HepG2 (cell line): ENCODE data around the gene SLC5A3. TPM values are rescaled to one million over a fixed set of nuclear protein-coding genes. Genes with fewer than 3 reads are reported as not detected.

Experiments
- ARHGAP35 ChIP-seq: sonication (generic); formaldehyde crosslinking; IDR thresholded peaks from 2 replicates; pipeline ENCODE4 v1.9.0; 2022; ENCODE audit warnings: mild to moderate bottlenecking, inconsistent platforms, moderate library complexity, missing genetic modification reagents, borderline replicate concordance
- CCDC6 ChIP-seq: sonication (generic); formaldehyde crosslinking; IDR thresholded peaks from 2 replicates; pipeline ENCODE4 v1.8.1; 2022; ENCODE audit warnings: mild to moderate bottlenecking, missing genetic modification reagents, moderate library complexity
- CTCF ChIP-seq: sonication (generic); formaldehyde crosslinking; IDR thresholded peaks from 2 replicates; pipeline ENCODE4 v1.5.0; 2020; ENCODE audit warnings: mild to moderate bottlenecking, missing genetic modification reagents, moderate library complexity
- DMAP1 ChIP-seq: IDR thresholded peaks from 2 replicates; pipeline ENCODE4 v1.6.1; 2016
- GMEB1 ChIP-seq: sonication (generic); formaldehyde crosslinking; IDR thresholded peaks from 2 replicates; pipeline ENCODE4 v1.5.1; 2020; ENCODE audit warnings: missing genetic modification reagents, mild to moderate bottlenecking, borderline replicate concordance
- HNRNPL ChIP-seq: fragments of 200-400 bp; formaldehyde crosslinking; IDR thresholded peaks from 2 replicates; pipeline ENCODE4 v1.6.1; 2017; ENCODE audit warnings: mild to moderate bottlenecking, low read depth, low read length
- NFKB2 ChIP-seq: sonication (generic); formaldehyde crosslinking; IDR thresholded peaks from 2 replicates; pipeline ENCODE4 v1.4.0; 2020; ENCODE audit warnings: missing genetic modification reagents, borderline replicate concordance
- NFYB ChIP-seq: sonication (generic); formaldehyde crosslinking; IDR thresholded peaks from 2 replicates; pipeline ENCODE4 v1.4.0; 2020; ENCODE audit warnings: missing genetic modification reagents
- PHF21A ChIP-seq: sonication (generic); formaldehyde crosslinking; IDR thresholded peaks from 2 replicates; pipeline ENCODE4 v1.5.0; 2020; ENCODE audit warnings: mild to moderate bottlenecking, missing genetic modification reagents
- PHF5A ChIP-seq: IDR thresholded peaks from one replicate; pipeline ENCODE4 v1.6.1; 2018; ENCODE audit warnings: low read depth, missing genetic modification reagents; ENCODE audit not compliant: unreplicated experiment
- RFX3 ChIP-seq: IDR thresholded peaks from 2 replicates; pipeline ENCODE4 v1.6.1; 2016; ENCODE audit warnings: missing biosample characterization, missing genetic modification reagents
- SP2 ChIP-seq: sonication (generic); formaldehyde crosslinking; IDR thresholded peaks from 2 replicates; pipeline ENCODE4 v1.5.1; 2020; ENCODE audit warnings: mild to moderate bottlenecking, missing genetic modification reagents
- SRSF4 ChIP-seq: fragments of 200-400 bp; formaldehyde crosslinking; IDR thresholded peaks from one replicate; pipeline ENCODE4 v1.6.1; 2018; ENCODE audit warnings: mild to moderate bottlenecking, low read depth, low read length, moderate library complexity; ENCODE audit not compliant: poor library complexity, severe bottlenecking
- STAG1 ChIP-seq: sonication (generic); formaldehyde crosslinking; IDR thresholded peaks from 2 replicates; pipeline ENCODE4 v1.4.0; 2020; ENCODE audit warnings: missing genetic modification reagents
- ZFP36L1 ChIP-seq: sonication (generic); formaldehyde crosslinking; IDR thresholded peaks from 2 replicates; pipeline ENCODE4 v1.8.0; 2022; ENCODE audit warnings: mild to moderate bottlenecking, missing genetic modification reagents, moderate library complexity
- ZNF232 ChIP-seq: sonication (generic); formaldehyde crosslinking; IDR thresholded peaks from 2 replicates; pipeline ENCODE4 v1.4.0; 2020; ENCODE audit warnings: missing genetic modification reagents, borderline replicate concordance
- ZNF335 ChIP-seq: sonication (generic); formaldehyde crosslinking; IDR thresholded peaks from 2 replicates; pipeline ENCODE4 v1.4.0; 2020; ENCODE audit warnings: missing genetic modification reagents
- ZNF362 ChIP-seq: sonication (generic); formaldehyde crosslinking; IDR thresholded peaks from 2 replicates; pipeline ENCODE4 v1.4.0; 2020; ENCODE audit warnings: missing genetic modification reagents, mild to moderate bottlenecking, borderline replicate concordance
- ZNF609 ChIP-seq: sonication (generic); formaldehyde crosslinking; IDR thresholded peaks from 2 replicates; pipeline ENCODE4 v1.4.0; 2020; ENCODE audit warnings: mild to moderate bottlenecking, missing genetic modification reagents, borderline replicate concordance
- ZSCAN22 ChIP-seq: sonication (generic); formaldehyde crosslinking; IDR thresholded peaks from 2 replicates; pipeline ENCODE4 v1.4.0; 2020; ENCODE audit warnings: mild to moderate bottlenecking, missing genetic modification reagents
- polyA plus RNA-seq, 8 experiments: library from polyadenylated mRNA; depleted of rRNA in 3 of 8; stranded (reverse) in 7 of 8; unstranded in 1 of 8; fragments of >200 nt; fragmentation: Illumina TruSeq in 4 of 8; extraction: Trizol in 4 of 8; gene quantifications; 2 replicates each; pipeline versions ENCODE4 v1.2.1 to v1.2.3, GENCODE V29; 2011 to 2016; ENCODE audit warnings: low read depth in 4 of 8, missing spikeins in 1 of 8, mixed read lengths in 1 of 8; ENCODE audit not compliant: insufficient read depth in 1 of 8
- total RNA-seq, 5 experiments: library from RNA; depleted of rRNA; stranded (reverse); fragments of >200 nt; fragmentation: Illumina TruSeq; extraction: Trizol; gene quantifications; 2 replicates each; pipeline ENCODE4 v1.2.3, GENCODE V29; 2016; ENCODE audit warnings: low read depth in 1 of 5

The SLC5A3 gene
- total and polyA plus RNA-seq, 2 of the 13 experiments (the other 11 are each of a cell fraction or from before 2014, with no cell fraction given) = 5.6 to 11.2 TPM

- TF ChIP-seq CTCF (CRISPR knock-in tag) (peak; percentile 73), SRSF4 (no peak), DMAP1 (CRISPR knock-in tag) (peak; percentile 46; the same call in 1 of the 2 replicates), CCDC6 (CRISPR knock-in tag) (no peak), ARHGAP35 (CRISPR knock-in tag) (no peak), PHF5A (CRISPR knock-in tag) (no peak), SP2 (CRISPR knock-in tag) (no peak), PHF21A (CRISPR knock-in tag) (peak; percentile 62; the same call in 1 of the 2 replicates), GMEB1 (CRISPR knock-in tag) (no peak), ZFP36L1 (no peak), ZNF232 (CRISPR knock-in tag) (peak; percentile 46; the same call in 1 of the 2 replicates), ZNF362 (no peak), RFX3 (CRISPR knock-in tag) (no peak), STAG1 (CRISPR knock-in tag) (peak; percentile 47), HNRNPL (0 out of 2 replicates have a peak, but pooled peaks have one; percentile 15), NFKB2 (peak; percentile 43; the same call in 1 of the 2 replicates), ZNF335 (CRISPR knock-in tag) (no peak), NFYB (0 out of 2 replicates have a peak, but pooled peaks have one; percentile 15), ZNF609 (CRISPR knock-in tag) (no peak), ZSCAN22 (no peak)
Measured at GRCh38 chr21:34073032-34073748, at the start of gene SLC5A3, which contains the start of gene MRPS6 (continued).
